Heart left ventricle (tissue), 16 donors: ENCODE data around the gene FAM53B. TPM values are rescaled to one million over a fixed set of nuclear protein-coding genes. Genes with fewer than 3 reads are reported as not detected.

Experiments used
- ATAC-seq, 4 donors: fragments of 200-7000 bp; cut with Tn5 transposase; one replicate each; pipeline ENCODE4 v1.9.1; 2020 to 2022; ENCODE audit warnings: moderate library complexity in 4 of 4, mild to moderate bottlenecking in 3 of 4, moderate number of reproducible peaks in 1 of 4
- DNase-seq, 5 donors: peaks; one replicate each; pipeline ENCODE4 v3.0.0-alpha.2; 2020
- H3K27ac ChIP-seq, 12 donors: fragments of 200-600 bp; sonication (generic) in 4 of 12; one replicate each; pipeline versions ENCODE4 v1.5.0 to v1.8.0; 2016 to 2022; ENCODE audit warnings: mild to moderate bottlenecking in 2 of 12
- H3K27me3 ChIP-seq, 9 donors: fragments of 200-600 bp; sonication (generic) in 2 of 9; one replicate each; pipeline versions ENCODE4 v1.5.1 to v1.8.0; 2016 to 2022; ENCODE audit warnings: mild to moderate bottlenecking in 3 of 9
- H3K36me3 ChIP-seq, 9 donors: fragments of 200-600 bp; sonication (generic) in 2 of 9; one replicate each; pipeline versions ENCODE4 v1.5.0 to v1.8.0; 2018 to 2022; ENCODE audit warnings: mild to moderate bottlenecking in 2 of 9
- H3K4me1 ChIP-seq, 12 donors: fragments of 200-600 bp; sonication (generic) in 4 of 12; one replicate each; pipeline versions ENCODE4 v1.5.0 to v1.8.0; 2016 to 2022; ENCODE audit warnings: mild to moderate bottlenecking in 3 of 12
- H3K4me3 ChIP-seq, 12 donors: fragments of 200-600 bp; sonication (generic) in 4 of 12; one replicate each; pipeline versions ENCODE4 v1.5.0 to v1.8.0; 2017 to 2022; ENCODE audit warnings: mild to moderate bottlenecking in 9 of 12, moderate library complexity in 4 of 12
- H3K9me3 ChIP-seq, 12 donors: fragments of 200-600 bp; sonication (generic) in 4 of 12; one replicate each; pipeline versions ENCODE4 v1.5.0 to v1.8.0; 2016 to 2022; ENCODE audit warnings: mild to moderate bottlenecking in 1 of 12
- POLR2A ChIP-seq, 2 donors: fragments of 450-650 bp; IDR thresholded peaks; one replicate each; pipeline ENCODE4 v1.6.1; 2017; ENCODE audit warnings: antibody characterized with exemption in 2 of 2, mild to moderate bottlenecking in 2 of 2, moderate library complexity in 2 of 2
- WGBS, 4 donors: extraction: QIAGEN DNeasy Blood & Tissue Kit in 2 of 4; methylation state at CpG; one replicate each; pipeline versions ENCODE4 v1.1.5 to v1.1.7; 2013 to 2018; 5-methylcytosine and 5-hydroxymethylcytosine counted together
- intact Hi-C, 10 donors: fragments of 100-400 bp; cut with DNase I; formaldehyde crosslinking; loops; one replicate each; pipeline versions ENCODE4 v1.11.1 to v1.14.2; 2022
- polyA plus RNA-seq, 2 donors: library from polyadenylated mRNA; stranded (reverse); fragments of 200-250 nt; gene quantifications; one replicate each; pipeline ENCODE4 v1.2.3, GENCODE V29; 2013
- total RNA-seq, 9 donors: library from RNA; depleted of rRNA in 2 of 9; stranded (reverse); fragments of >200 nt in 2 of 9; fragmentation: NEBNext Ultra II Directional in 3 of 9; extraction: Animal tissue kit (Norgen Biotek cat#: 25700) in 3 of 9; gene quantifications; one replicate each; pipeline versions ENCODE4 v1.1.0 to v1.2.4, GENCODE V29; 2016 to 2023
- TF ChIP-seq, protein P1 (sequence below), 12 donors: fragments of 200-600 bp; sonication (generic) in 4 of 12; IDR thresholded peaks; one replicate each; pipeline versions ENCODE4 v1.5.0 to v1.8.0; 2018 to 2022; ENCODE audit warnings: antibody characterized with exemption in 12 of 12, mild to moderate bottlenecking in 5 of 12
- donor health status: ischemic (EF 13 %, LVEDD 7.1; RV severe dilation, severe dysfunction).
- donor health status: healthy with polysubstance abuse.
- donor health status: DM: no; HTN: yes; CAD: no.
- donor health status: DM: no; HTN: no; CAD: no.
- donor health status: ischemic (EF 25% LVEDD 6.9; RV normal size, moderate dysfunction).
- donor health status: ischemic (EF 25% LVEDD 5.7; RV mildly dilated, moderate dysfunction).
- donor health status: healthy.
- donor health status: DM: yes; HTN: yes; CAD: no.
- donor health status: ischemic (EF 35%, LVEDD 5.7; RV mildly dilated, moderate dysfunction).
- donor health status: nonischemic (EF 11% LVEDD 7.7; RV severe dilation, severe dysfunction).
- donor health status: DM: yes; HTN: yes; CAD: no.
- donor health status: PGD.
- donor health status: ischemic (EF 29% LVEDD 5.4; RV normal size, mild dysfunction).
- donor health status: nonischemic (EF 23%, LVEDD 6.1; RV moderate dilation, normal function).

FAM53B gene
- total and polyA plus RNA-seq, 11 donors = 23.7 to 57.7 (median 35.5) TPM

DNA sequence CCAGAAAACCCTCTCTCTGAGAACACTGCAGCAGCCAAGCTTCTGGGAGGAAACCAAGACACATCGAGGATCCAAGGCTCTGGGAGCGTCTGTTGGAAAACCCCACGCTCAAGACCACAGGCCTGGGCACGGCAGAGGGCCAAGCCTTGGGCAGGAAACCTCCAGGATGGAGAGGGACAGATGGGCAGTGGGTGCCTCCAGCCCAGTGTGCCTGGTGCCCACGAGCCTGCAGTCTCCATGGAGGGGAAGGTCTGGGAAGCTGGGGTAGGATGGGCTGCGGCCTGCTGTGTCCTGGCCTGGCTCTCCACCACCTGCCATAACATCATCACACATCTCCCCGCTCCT is 96.1 kb downstream of the FAM53B start:
- Histone ChIP-seq H3K27ac (peak overlapping the region; percentile 33 to 97 (median 75)), H3K4me1 (peaks cover 49 to 100% (median 94%) of the 10 kb centered on the region in 12 donors), H3K27me3 (no peaks in the 10 kb centered on the region), H3K9me3 (no peaks in the 10 kb centered on the region), H3K4me3 (peak overlapping the region in 1 of 12 donors; percentile 7), H3K36me3 (peaks cover 0 to 3% (median 0%) of the 10 kb centered on the region in 9 donors)
- no peak for DNase-seq
- no peak for ATAC-seq
- TF ChIP-seq, protein P1, sequence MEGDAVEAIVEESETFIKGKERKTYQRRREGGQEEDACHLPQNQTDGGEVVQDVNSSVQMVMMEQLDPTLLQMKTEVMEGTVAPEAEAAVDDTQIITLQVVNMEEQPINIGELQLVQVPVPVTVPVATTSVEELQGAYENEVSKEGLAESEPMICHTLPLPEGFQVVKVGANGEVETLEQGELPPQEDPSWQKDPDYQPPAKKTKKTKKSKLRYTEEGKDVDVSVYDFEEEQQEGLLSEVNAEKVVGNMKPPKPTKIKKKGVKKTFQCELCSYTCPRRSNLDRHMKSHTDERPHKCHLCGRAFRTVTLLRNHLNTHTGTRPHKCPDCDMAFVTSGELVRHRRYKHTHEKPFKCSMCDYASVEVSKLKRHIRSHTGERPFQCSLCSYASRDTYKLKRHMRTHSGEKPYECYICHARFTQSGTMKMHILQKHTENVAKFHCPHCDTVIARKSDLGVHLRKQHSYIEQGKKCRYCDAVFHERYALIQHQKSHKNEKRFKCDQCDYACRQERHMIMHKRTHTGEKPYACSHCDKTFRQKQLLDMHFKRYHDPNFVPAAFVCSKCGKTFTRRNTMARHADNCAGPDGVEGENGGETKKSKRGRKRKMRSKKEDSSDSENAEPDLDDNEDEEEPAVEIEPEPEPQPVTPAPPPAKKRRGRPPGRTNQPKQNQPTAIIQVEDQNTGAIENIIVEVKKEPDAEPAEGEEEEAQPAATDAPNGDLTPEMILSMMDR (IDR thresholded peaks at IDR 0.05) = no peak
- 50 to 68% (median 53%) methylated on average over 6 to 7 of the region's 7 CpGs for WGBS, 4 donors
- intact Hi-C loops = loop anchor here in 4 of 10 donors (2.0 to 10.0 kb wide), 6 partner anchors 34 to 95 kb away; partner anchors contain the start of gene FAM53B (in 1 of the 4)

DNA sequence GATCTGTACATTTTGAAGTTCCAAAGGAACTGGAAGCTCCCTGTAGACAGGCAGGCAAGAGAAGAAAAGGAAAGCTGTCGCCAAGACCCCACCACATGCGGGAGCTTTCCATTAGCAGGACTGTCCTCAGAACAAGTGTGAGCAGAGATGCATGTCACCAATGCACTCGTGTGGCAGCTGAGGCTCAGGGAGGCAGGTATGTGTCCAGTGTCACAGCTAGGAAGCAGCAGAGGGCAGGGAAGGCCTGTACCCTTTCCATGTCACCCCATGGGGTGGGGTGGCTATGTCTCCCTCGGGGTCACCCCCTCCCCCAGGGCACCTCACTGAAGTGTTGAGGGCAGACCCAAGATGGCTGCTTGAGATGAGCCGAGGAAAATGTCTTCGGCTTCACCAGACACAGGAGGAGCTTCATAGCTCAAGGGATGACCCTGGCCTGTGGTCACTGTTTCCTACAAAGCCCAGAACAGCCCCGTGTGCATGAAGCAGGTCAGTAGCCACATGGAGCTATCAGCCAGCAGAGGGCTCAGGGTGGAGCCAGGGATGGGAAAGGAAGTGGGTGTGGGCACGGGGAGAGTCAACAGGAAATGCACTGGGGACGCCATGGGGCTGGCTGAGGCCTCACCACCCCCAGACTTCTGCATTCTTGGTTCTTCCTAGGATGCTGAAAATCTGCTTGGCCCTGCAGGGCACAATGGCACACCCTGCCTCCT is 96.6 kb downstream of the FAM53B start:
- TF ChIP-seq POLR2A (IDR thresholded peaks at IDR 0.05) = no peak
- TF ChIP-seq, protein P1 (IDR thresholded peaks at IDR 0.05) = peak in 10 of 12 donors; percentile 11 to 50 (median 28)
- Histone ChIP-seq H3K36me3 (peaks cover 0 to 5% (median 0%) of the 10 kb centered on the region in 9 donors), H3K27me3 (no peaks in the 10 kb centered on the region), H3K4me3 (peak overlapping the region in 1 of 12 donors; percentile 7), H3K27ac (peak overlapping the region; percentile 33 to 97 (median 75)), H3K9me3 (no peaks in the 10 kb centered on the region), H3K4me1 (peaks cover 44 to 100% (median 94%) of the 10 kb centered on the region in 12 donors)
- ATAC-seq = peak; percentile 34 to 67 (median 56)
- WGBS, 4 donors = 51 to 66% (median 58%) methylated on average over 9 of the region's 9 CpGs
- intact Hi-C loops = loop anchor here in 5 of 10 donors (2.0 to 10.0 kb wide), 7 partner anchors 35 to 95 kb away; partner anchors contain the start of gene FAM53B (in 1 of the 5)
- DNase-seq = peak; percentile 75 to 88 (median 84)

DNA sequence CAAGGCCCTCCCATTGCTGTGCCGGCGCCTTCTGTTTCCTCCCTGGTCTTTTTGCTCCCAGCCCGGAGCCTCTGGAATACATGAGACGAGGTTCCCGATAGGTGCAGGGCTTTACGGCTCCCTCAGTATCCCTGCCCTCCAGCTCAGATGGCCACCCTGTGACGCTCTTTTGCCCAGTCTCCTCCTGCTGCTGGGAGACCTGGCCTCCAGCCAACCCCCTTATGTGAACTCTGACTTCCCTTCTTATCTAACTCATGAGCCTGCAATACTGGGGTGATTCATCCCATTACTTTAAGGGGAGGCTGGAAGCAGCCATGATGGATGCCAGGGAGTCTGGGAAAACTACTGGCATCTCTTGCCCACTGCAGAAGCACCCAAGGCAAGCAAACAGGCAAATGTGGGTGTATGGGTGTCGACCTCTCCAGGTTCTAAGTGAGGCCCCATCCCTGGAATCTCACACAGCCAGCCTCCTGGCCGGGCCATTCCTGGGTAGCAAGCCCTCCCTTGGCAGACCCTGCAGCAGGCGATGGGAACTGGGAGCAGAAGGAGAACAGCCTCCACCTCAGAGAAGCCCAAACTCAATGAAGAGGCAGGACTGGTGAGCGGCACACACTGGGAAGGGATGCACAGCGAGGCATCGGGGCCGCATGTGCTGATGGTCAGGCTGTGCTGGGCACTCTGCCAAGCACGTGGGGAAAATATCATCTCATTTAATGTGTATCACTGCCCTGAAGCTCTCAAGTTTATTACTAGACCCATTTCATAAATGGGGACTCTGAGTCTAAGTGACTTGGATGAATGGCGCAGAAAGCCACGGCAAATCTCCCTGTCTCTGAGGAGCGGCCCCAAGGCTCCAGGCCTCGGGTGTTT is 97.5 kb downstream of the FAM53B start:
- Histone ChIP-seq H3K27ac (peak overlapping the region in 11 of 12 donors; percentile 49 to 97 (median 75)), H3K4me3 (no peak overlapping the region), H3K4me1 (peaks cover 38 to 100% (median 93%) of the 10 kb centered on the region in 12 donors), H3K36me3 (peaks cover 0 to 9% (median 0%) of the 10 kb centered on the region in 9 donors), H3K27me3 (no peaks in the 10 kb centered on the region), H3K9me3 (no peaks in the 10 kb centered on the region)
- WGBS, 4 donors = 55 to 70% (median 65%) methylated on average over 19 of the region's 19 CpGs
- TF ChIP-seq, protein P1 (IDR thresholded peaks at IDR 0.05) = no peak
- no peak for TF ChIP-seq POLR2A (IDR thresholded peaks at IDR 0.05)
- intact Hi-C loops = loop anchor here in 4 of 10 donors (2.0 to 10.0 kb wide), 6 partner anchors 36 to 96 kb away; partner anchors contain the start of gene FAM53B (in 1 of the 4)
- ATAC-seq (peak in 3 of 4 donors; percentile 31 to 47 (median 32)), DNase-seq (peak; percentile 81 to 93 (median 87))
